GM06990 (cell line): ENCODE measurements around the gene MAGEA3.
"Not testable (repeated sequence)": the region's sequence is repeated elsewhere in the genome, so short reads cannot be mapped to it uniquely, and the experiment has no call there.

Experiments used
- DNase-seq: peaks from one replicate; pipeline ENCODE4 v3.0.0-alpha.2; 2011; ENCODE audit not compliant: insufficient read length; ENCODE audit errors: extremely low read depth
- H3K27me3 ChIP-seq: replicated peaks from 2 replicates; pipeline ENCODE4 v1.6.0; 2011; ENCODE audit warnings: low read length; ENCODE audit not compliant: control insufficient read depth, insufficient read depth
- H3K36me3 ChIP-seq: 2 replicates; pipeline ENCODE4 v1.5.1; 2011; ENCODE audit warnings: low read length; ENCODE audit not compliant: control insufficient read depth, insufficient read depth
- H3K4me3 ChIP-seq: replicated peaks from 2 replicates; pipeline ENCODE4 v1.5.1; 2011; ENCODE audit warnings: low read depth, mild to moderate bottlenecking, control low read depth, low read length
- CTCF ChIP-seq: IDR thresholded peaks from 2 replicates; pipeline ENCODE4 v1.5.1; 2011; ENCODE audit warnings: low read length, control low read depth, mild to moderate bottlenecking, inconsistent platforms; ENCODE audit not compliant: insufficient read depth, poor library complexity, severe bottlenecking

MAGEA3 gene

GRCh38 chrX:152725409-152725808 lies 26.8 kb downstream of the MAGEA3 start:
- Histone ChIP-seq H3K36me3 (no peaks in the 10 kb centered on the region), H3K4me3 (no peak overlapping the region), H3K27me3 (no peaks in the 10 kb centered on the region)
- DNase-seq = no peak
- TF ChIP-seq CTCF = no peak

- H3K4me3 ChIP-seq = no peak within 1 kb of the TSS
- DNase-seq = no peak
- no peaks in the 10 kb centered on the region for H3K36me3 ChIP-seq
- no peaks in the 10 kb centered on the region for H3K27me3 ChIP-seq
- no peak for TF ChIP-seq CTCF
Measured at GRCh38 chrX:152733261-152733975, 34.8 kb downstream of the MAGEA3 start, which contains the start of the genes CSAG1 and MAGEA12. Gene CSAG1 (minus strand): TSS chrX:152733721. CDS start chrX:152732460, 1,261 bp downstream. Gene MAGEA12 (plus strand): TSS chrX:152733757. CDS start chrX:152736162, 2,405 bp downstream.

GRCh38 chrX:152734143-152734858 lies 35.7 kb downstream of the MAGEA3 start:
- not testable (repeated sequence) for DNase-seq, H3K36me3 ChIP-seq, H3K4me3 ChIP-seq, H3K27me3 ChIP-seq

- TF ChIP-seq CTCF = no peak
- Histone ChIP-seq H3K27me3 (no peaks in the 10 kb centered on the region), H3K36me3 (no peaks in the 10 kb centered on the region), H3K4me3 (no peak overlapping the region)
- no peak for DNase-seq
Measured at GRCh38 chrX:152735101-152735500, 36.5 kb downstream of the MAGEA3 start.

GRCh38 chrX:152735860-152736511 lies 37.4 kb downstream of the MAGEA3 start:
- H3K4me3 ChIP-seq = no peak overlapping the region
- DNase-seq = no peak
- no peak for TF ChIP-seq CTCF
- H3K36me3 ChIP-seq = no peaks in the 10 kb centered on the region
- no peaks in the 10 kb centered on the region for H3K27me3 ChIP-seq

GRCh38 chrX:152736528-152736927 lies 37.9 kb downstream of the MAGEA3 start:
- not testable (repeated sequence) for DNase-seq, H3K4me3 ChIP-seq, H3K36me3 ChIP-seq, H3K27me3 ChIP-seq
